ENCODE data around the gene CCR5.

CCR5 gene

GRCh38 chr3:46419816-46420215, 49.1 kb downstream of the CCR5 start:
- TF ChIP-seq, protein P1, sequence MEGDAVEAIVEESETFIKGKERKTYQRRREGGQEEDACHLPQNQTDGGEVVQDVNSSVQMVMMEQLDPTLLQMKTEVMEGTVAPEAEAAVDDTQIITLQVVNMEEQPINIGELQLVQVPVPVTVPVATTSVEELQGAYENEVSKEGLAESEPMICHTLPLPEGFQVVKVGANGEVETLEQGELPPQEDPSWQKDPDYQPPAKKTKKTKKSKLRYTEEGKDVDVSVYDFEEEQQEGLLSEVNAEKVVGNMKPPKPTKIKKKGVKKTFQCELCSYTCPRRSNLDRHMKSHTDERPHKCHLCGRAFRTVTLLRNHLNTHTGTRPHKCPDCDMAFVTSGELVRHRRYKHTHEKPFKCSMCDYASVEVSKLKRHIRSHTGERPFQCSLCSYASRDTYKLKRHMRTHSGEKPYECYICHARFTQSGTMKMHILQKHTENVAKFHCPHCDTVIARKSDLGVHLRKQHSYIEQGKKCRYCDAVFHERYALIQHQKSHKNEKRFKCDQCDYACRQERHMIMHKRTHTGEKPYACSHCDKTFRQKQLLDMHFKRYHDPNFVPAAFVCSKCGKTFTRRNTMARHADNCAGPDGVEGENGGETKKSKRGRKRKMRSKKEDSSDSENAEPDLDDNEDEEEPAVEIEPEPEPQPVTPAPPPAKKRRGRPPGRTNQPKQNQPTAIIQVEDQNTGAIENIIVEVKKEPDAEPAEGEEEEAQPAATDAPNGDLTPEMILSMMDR (IDR thresholded peaks at IDR 0.05; ENCODE audit: low read depth, low read length, missing control alignments) = no peak
- DNase-seq (ENCODE audit: extremely low read depth, low read depth) = no peak

DNA sequence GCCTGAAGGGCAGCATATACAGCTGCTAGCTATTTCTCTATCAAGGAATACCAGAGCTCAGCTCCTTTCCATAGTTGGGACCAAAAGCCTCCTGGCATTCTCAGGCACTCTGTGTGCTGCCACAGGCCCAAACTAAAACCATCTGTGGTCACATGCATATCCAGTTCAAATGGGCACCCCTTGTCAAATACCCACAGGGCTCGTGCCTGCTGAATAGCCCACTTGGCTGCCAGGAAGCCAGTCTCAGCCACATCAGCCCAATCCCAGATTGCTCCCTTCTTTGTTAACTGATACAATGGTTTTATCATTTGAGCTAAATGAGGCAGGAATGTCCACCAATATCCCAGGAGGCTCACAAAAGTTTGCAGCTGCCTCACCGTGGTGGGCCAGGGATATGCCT, 50.2 kb downstream of the CCR5 start:
- H3K4me3 ChIP-seq (replicated peaks; ENCODE audit: low read depth, low read length) = no peak overlapping the region
- DNase-seq (ENCODE audit: extremely low read depth, low read depth) = no peak
- TF ChIP-seq, protein P1 (IDR thresholded peaks at IDR 0.05; ENCODE audit: low read depth, low read length, missing control alignments) = no peak

More at GRCh38 chr3:46419816-46420215, 49.1 kb downstream of the CCR5 start:
- H3K4me3 ChIP-seq (replicated peaks; ENCODE audit: low read depth, low read length) = no peak overlapping the region

GRCh38 chr3:46422617-46423016, 51.9 kb downstream of the CCR5 start:
- TF ChIP-seq, protein P1 (IDR thresholded peaks at IDR 0.05; ENCODE audit: low read depth, low read length, missing control alignments) = no peak
- no peak overlapping the region for H3K4me3 ChIP-seq (replicated peaks; ENCODE audit: low read depth, low read length)
- DNase-seq (ENCODE audit: extremely low read depth, low read depth) = no peak

- no peak for DNase-seq (ENCODE audit: extremely low read depth, low read depth)
- no peak overlapping the region for H3K4me3 ChIP-seq (replicated peaks; ENCODE audit: low read depth, low read length)
- TF ChIP-seq, protein P1 (IDR thresholded peaks at IDR 0.05; ENCODE audit: low read depth, low read length, missing control alignments) = no peak
These were observed 52.8 kb downstream of the CCR5 start for GRCh38 chr3:46423588-46423987.

Measured in HFF-Myc (cell line).